Smooth muscle cell (in vitro differentiated cells): Measurements from ENCODE around the gene RELL2. TPM values are rescaled to one million over a fixed set of nuclear protein-coding genes. Genes with fewer than 3 reads are reported as not detected.
A peak's percentile ranks its signal among the peaks of the same experiment; 100 is the strongest.

Experiments used
- DNase-seq: peaks from one replicate; lab custom pipeline; 2025; ENCODE audit not compliant: unreplicated experiment; lab: John Stamatoyannopoulos, UW
- H2AFZ ChIP-seq: fragments of 200-600 bp; sonication (generic); 2 replicates; pipeline ENCODE4 v1.6.0; 2016; ENCODE audit warnings: antibody characterized with exemption, low read depth, mild to moderate bottlenecking
- H3F3A ChIP-seq: fragments of 200-600 bp; sonication (generic); 2 replicates; pipeline ENCODE4 v1.6.0; 2017; ENCODE audit warnings: antibody characterized with exemption, low read depth
- H3K27ac ChIP-seq: fragments of 200-600 bp; sonication (generic); 2 replicates; pipeline ENCODE4 v1.5.1; 2016; ENCODE audit warnings: low read depth, mild to moderate bottlenecking
- H3K27me3 ChIP-seq: fragments of 200-600 bp; sonication (generic); 2 replicates; pipeline ENCODE4 v1.6.1; 2016; ENCODE audit warnings: low read depth, mild to moderate bottlenecking
- H3K36me3 ChIP-seq: fragments of 200-600 bp; sonication (generic); 2 replicates; pipeline ENCODE4 v1.5.1; 2016; ENCODE audit warnings: low read depth
- H3K4me1 ChIP-seq: fragments of 200-600 bp; sonication (generic); 2 replicates; pipeline ENCODE4 v1.5.1; 2016; ENCODE audit warnings: low read depth
- H3K4me2 ChIP-seq: fragments of 200-600 bp; sonication (generic); 2 replicates; pipeline ENCODE4 v1.6.0; 2016; ENCODE audit warnings: mild to moderate bottlenecking
- H3K4me3 ChIP-seq: fragments of 200-600 bp; sonication (generic); 2 replicates; pipeline ENCODE4 v1.5.1; 2016; ENCODE audit warnings: mild to moderate bottlenecking
- H3K79me2 ChIP-seq: fragments of 200-600 bp; sonication (generic); 2 replicates; pipeline ENCODE4 v1.6.0; 2016; ENCODE audit warnings: low read depth, mild to moderate bottlenecking
- H3K9ac ChIP-seq: fragments of 200-600 bp; sonication (generic); 2 replicates; pipeline ENCODE4 v1.6.0; 2016; ENCODE audit warnings: low read depth
- H3K9me3 ChIP-seq: fragments of 200-600 bp; sonication (generic); replicated peaks from 2 replicates; pipeline ENCODE4 v1.5.1; 2016; ENCODE audit warnings: low read depth
- H4K20me1 ChIP-seq: fragments of 200-600 bp; sonication (generic); 2 replicates; pipeline ENCODE4 v1.6.0; 2016; ENCODE audit warnings: low read depth
- CTCF ChIP-seq: fragments of 200-600 bp; sonication (generic); IDR thresholded peaks from 2 replicates; pipeline ENCODE4 v1.5.1; 2017; ENCODE audit warnings: borderline replicate concordance, mild to moderate bottlenecking, antibody characterized with exemption; ENCODE audit not compliant: insufficient read depth, poor library complexity, severe bottlenecking
- WGBS: methylation state at CpG from one replicate; pipeline ENCODE4 v1.1.7; 2016; ENCODE audit warnings: low lambda C conversion rate; 5-methylcytosine and 5-hydroxymethylcytosine counted together
- polyA plus RNA-seq: library from polyadenylated mRNA; unstranded; fragments of >200 nt; fragmentation: Nextera tagmentation; extraction: Ambion mirVana; gene quantifications from 2 replicates; pipeline ENCODE4 v1.2.1, GENCODE V29; 2016
- total RNA-seq: library from RNA; depleted of rRNA; stranded (reverse); fragments of >200 nt; gene quantifications from 2 replicates; pipeline ENCODE4 v1.2.3, GENCODE V29; 2014

The RELL2 gene
- 2.6 and 4.2 TPM in 2 replicates for total RNA-seq
- polyA plus RNA-seq: 7.4 and 8.7 TPM in 2 replicates

- Histone ChIP-seq H3K9me3 (no peaks in the 10 kb centered on the region), H3K36me3 (no peaks in the 10 kb centered on the region), H3K4me1 (peaks cover 16% of the 10 kb centered on the region), H3K4me2 (peak within 1 kb of the TSS; percentile 99), H3K9ac (peak within 1 kb of the TSS; percentile 80), H2AFZ (peak within 1 kb of the TSS; percentile 93), H4K20me1 (peaks cover 53% of the 10 kb centered on the region), H3F3A (no peaks in the 10 kb centered on the region), H3K4me3 (peak within 1 kb of the TSS; percentile 95), H3K27me3 (no peaks in the 10 kb centered on the region), H3K79me2 (peaks cover 48% of the 10 kb centered on the region), H3K27ac (peak within 1 kb of the TSS; percentile 36)
- WGBS: under 1% methylated on average over 55 of the region's 55 CpGs
- TF ChIP-seq CTCF: no peak
- peak; percentile 80 for DNase-seq
These were observed at the start of gene RELL2, which contains the start of gene HDAC3 for GRCh38 chr5:141636413-141637122. TSS of gene RELL2 (plus strand) at chr5:141636997. CDS start at chr5:141638226, 1,229 bp downstream. TSS of gene HDAC3 (minus strand) at chr5:141636849. CDS start at chr5:141636790, 59 bp downstream.

DNA sequence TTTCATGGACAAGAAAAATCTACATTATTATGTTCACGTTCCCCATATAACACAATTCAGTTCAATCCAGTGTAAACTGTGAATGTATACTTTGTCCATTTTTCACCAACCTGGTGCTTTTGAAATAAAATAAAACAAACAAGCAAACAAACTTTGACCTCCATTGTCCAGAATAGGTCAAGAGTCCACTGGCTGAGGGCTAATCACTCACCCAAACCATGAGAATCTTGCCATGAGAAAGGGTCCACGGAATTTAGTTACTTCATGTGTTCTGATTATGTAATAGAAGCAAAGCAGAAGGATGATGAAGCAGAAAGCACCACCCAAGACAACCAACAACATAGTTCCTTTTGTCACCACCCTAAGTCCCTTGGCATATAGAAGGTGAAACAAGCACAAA lies 46.7 kb upstream of the RELL2 start:
- Histone ChIP-seq H3K36me3 (no peaks in the 10 kb centered on the region), H3K9ac (no peak overlapping the region), H3K79me2 (peaks cover 16% of the 10 kb centered on the region), H3F3A (no peaks in the 10 kb centered on the region), H3K4me2 (no peak overlapping the region), H4K20me1 (peaks cover 48% of the 10 kb centered on the region), H3K9me3 (no peaks in the 10 kb centered on the region), H3K4me3 (no peak overlapping the region), H3K27ac (no peak overlapping the region), H3K4me1 (no peaks in the 10 kb centered on the region), H3K27me3 (no peaks in the 10 kb centered on the region), H2AFZ (no peak overlapping the region)
- TF ChIP-seq CTCF: no peak
- 97% methylated on average over 2 of the region's 2 CpGs for WGBS
- no peak for DNase-seq

- no peak overlapping the region for H3K4me2 ChIP-seq
- H3K9ac ChIP-seq: no peak overlapping the region
- 94% methylated on average over 1 of the region's 1 CpG for WGBS
- no peaks in the 10 kb centered on the region for H3K36me3 ChIP-seq
- H3F3A ChIP-seq: no peaks in the 10 kb centered on the region
- no peaks in the 10 kb centered on the region for H3K9me3 ChIP-seq
- H3K4me3 ChIP-seq: no peak overlapping the region
- H4K20me1 ChIP-seq: peaks cover 25% of the 10 kb centered on the region
- H2AFZ ChIP-seq: no peak overlapping the region
- H3K27ac ChIP-seq: no peak overlapping the region
- no peak for DNase-seq
- no peaks in the 10 kb centered on the region for H3K4me1 ChIP-seq
- no peaks in the 10 kb centered on the region for H3K27me3 ChIP-seq
- no peak for TF ChIP-seq CTCF
- peaks cover 60% of the 10 kb centered on the region for H3K79me2 ChIP-seq
These were observed 39.9 kb upstream of the RELL2 start for GRCh38 chr5:141596867-141597266.

DNA sequence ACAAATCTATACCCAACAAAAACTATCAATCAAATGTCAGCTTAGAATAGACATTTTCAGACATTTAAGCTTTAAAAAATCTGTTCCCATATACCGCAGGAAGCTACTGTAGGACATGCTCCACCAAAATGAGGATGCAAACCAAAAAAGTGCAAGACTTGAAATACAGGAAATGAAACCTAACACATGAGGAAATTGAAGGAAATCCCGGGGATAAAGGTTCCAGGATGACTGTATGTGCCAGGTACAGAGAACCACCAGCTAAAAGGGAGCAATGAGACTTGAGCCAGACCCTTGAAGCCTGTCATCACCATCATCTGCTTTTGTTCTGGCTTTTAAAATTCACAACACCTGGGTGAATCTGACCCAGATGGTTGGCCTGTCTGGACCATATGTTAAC lies 39.4 kb upstream of the RELL2 start:
- Histone ChIP-seq H3F3A (no peaks in the 10 kb centered on the region), H4K20me1 (peaks cover 22% of the 10 kb centered on the region), H3K9me3 (no peaks in the 10 kb centered on the region), H3K4me2 (no peak overlapping the region), H3K36me3 (no peaks in the 10 kb centered on the region), H3K4me1 (no peaks in the 10 kb centered on the region), H3K27me3 (no peaks in the 10 kb centered on the region), H3K27ac (no peak overlapping the region), H3K79me2 (peaks cover 66% of the 10 kb centered on the region), H3K4me3 (no peak overlapping the region), H2AFZ (no peak overlapping the region), H3K9ac (no peak overlapping the region)
- WGBS: 96% methylated on average over 2 of the region's 2 CpGs
- DNase-seq: no peak
- no peak for TF ChIP-seq CTCF
